Liver (tissue), 9 donors: ENCODE results near the gene RAB1A. TPM values are rescaled to one million over a fixed set of nuclear protein-coding genes. Genes with fewer than 3 reads are reported as not detected.

Experiments used
- DNase-seq: peaks from one replicate; pipeline ENCODE4 v3.0.0-alpha.2; 2017; ENCODE audit warnings: low spot score
- H3K27ac ChIP-seq, 2 donors: one replicate each; pipeline ENCODE4 v1.7.0; 2013; ENCODE audit warnings: inconsistent platforms in 2 of 2, low read length in 2 of 2, control low read depth in 1 of 2, low read depth in 1 of 2, mild to moderate bottlenecking in 1 of 2
- H3K27me3 ChIP-seq, 4 donors: one replicate each; pipeline versions ENCODE4 v1.6.1 to v1.7.0; 2013; ENCODE audit warnings: low read length in 3 of 4, inconsistent platforms in 1 of 4, mild to moderate bottlenecking in 1 of 4, moderate library complexity in 1 of 4; ENCODE audit not compliant: control insufficient read depth in 4 of 4, insufficient read depth in 4 of 4
- H3K36me3 ChIP-seq, 4 donors: one replicate each; pipeline versions ENCODE4 v1.6.1 to v1.7.0; 2013; ENCODE audit warnings: low read length in 3 of 4, mild to moderate bottlenecking in 3 of 4, low read depth in 1 of 4, moderate library complexity in 1 of 4; ENCODE audit not compliant: control insufficient read depth in 4 of 4, insufficient read depth in 3 of 4
- H3K4me1 ChIP-seq, 4 donors: one replicate each; pipeline versions ENCODE4 v1.6.1 to v1.7.0; 2013; ENCODE audit warnings: low read length in 3 of 4, mild to moderate bottlenecking in 3 of 4, moderate library complexity in 1 of 4; ENCODE audit not compliant: control insufficient read depth in 4 of 4, insufficient read depth in 4 of 4
- H3K4me3 ChIP-seq, 3 donors: one replicate each; pipeline versions ENCODE4 v1.6.1 to v1.7.0; 2013; ENCODE audit warnings: low read length in 3 of 3, control low read depth in 1 of 3, low read depth in 1 of 3, mild to moderate bottlenecking in 1 of 3
- H3K9ac ChIP-seq, 2 donors: one replicate each; pipeline ENCODE4 v1.7.0; 2013; ENCODE audit warnings: low read length in 2 of 2, mild to moderate bottlenecking in 2 of 2, moderate library complexity in 2 of 2, control low read depth in 1 of 2, low read depth in 1 of 2
- H3K9me3 ChIP-seq, 4 donors: one replicate each; pipeline versions ENCODE4 v1.6.1 to v1.7.0; 2013; ENCODE audit warnings: low read length in 3 of 4; ENCODE audit not compliant: control insufficient read depth in 4 of 4
- CTCF ChIP-seq: fragments of 150-350 bp; IDR thresholded peaks from 2 replicates; pipeline ENCODE4 v1.5.1; 2017; ENCODE audit warnings: improper control_type of control experiment, low read depth, low read length; ENCODE audit not compliant: missing input control
- EGR1 ChIP-seq, 2 donors: IDR thresholded peaks; 2 replicates each; pipeline ENCODE4 v1.6.1; 2016 to 2018; ENCODE audit warnings: antibody characterized with exemption in 2 of 2, low read depth in 2 of 2
- FOXA1 ChIP-seq: IDR thresholded peaks from 2 replicates; pipeline ENCODE4 v1.6.1; 2016; ENCODE audit warnings: antibody characterized with exemption
- FOXA2 ChIP-seq: IDR thresholded peaks from 2 replicates; pipeline ENCODE4 v1.6.1; 2016; ENCODE audit warnings: antibody characterized with exemption
- GABPA ChIP-seq, 2 donors: IDR thresholded peaks in 1 of 2; conservative IDR thresholded peaks in 1 of 2; 2 replicates each; pipeline ENCODE4 v1.6.1; 2016; ENCODE audit warnings: antibody characterized with exemption in 2 of 2, mild to moderate bottlenecking in 1 of 2, moderate library complexity in 1 of 2
- HNF4A ChIP-seq, 2 donors: conservative IDR thresholded peaks; 2 replicates each; pipeline ENCODE4 v1.6.1; 2016; ENCODE audit warnings: antibody characterized with exemption in 2 of 2, mild to moderate bottlenecking in 2 of 2
- HNF4G ChIP-seq: IDR thresholded peaks from 2 replicates; pipeline ENCODE4 v1.6.1; 2016; ENCODE audit warnings: antibody characterized with exemption
- JUND ChIP-seq, 2 donors: IDR thresholded peaks; 2 replicates each; pipeline ENCODE4 v1.6.1; 2016; ENCODE audit warnings: antibody characterized with exemption in 2 of 2
- MAX ChIP-seq: IDR thresholded peaks from 2 replicates; pipeline ENCODE4 v1.6.1; 2016; ENCODE audit warnings: antibody characterized with exemption
- NR2F2 ChIP-seq: IDR thresholded peaks from 2 replicates; pipeline ENCODE4 v1.6.1; 2016; ENCODE audit warnings: antibody characterized with exemption
- RAD21 ChIP-seq, 2 donors: IDR thresholded peaks; 2 replicates each; pipeline ENCODE4 v1.6.1; 2016; ENCODE audit warnings: antibody characterized with exemption in 2 of 2, mild to moderate bottlenecking in 2 of 2
- RXRA ChIP-seq, 2 donors: IDR thresholded peaks; 2 replicates each; pipeline ENCODE4 v1.6.1; 2017 to 2018; ENCODE audit warnings: antibody characterized with exemption in 2 of 2, mild to moderate bottlenecking in 1 of 2
- SP1 ChIP-seq: IDR thresholded peaks from 2 replicates; pipeline ENCODE4 v1.6.1; 2018; ENCODE audit warnings: antibody characterized with exemption, mild to moderate bottlenecking
- TAF1 ChIP-seq: conservative IDR thresholded peaks from 2 replicates; pipeline ENCODE4 v1.6.1; 2016; ENCODE audit warnings: antibody characterized with exemption, mild to moderate bottlenecking
- YY1 ChIP-seq: IDR thresholded peaks from 2 replicates; pipeline ENCODE4 v1.6.1; 2016; ENCODE audit warnings: antibody characterized with exemption, mild to moderate bottlenecking
- WGBS: extraction: QIAGEN DNeasy Blood & Tissue Kit; methylation state at CpG from one replicate; pipeline ENCODE4 v1.1.7; 2013; 5-methylcytosine and 5-hydroxymethylcytosine counted together
- polyA plus RNA-seq, 2 donors: library from polyadenylated mRNA; stranded (reverse) in 1 of 2; unstranded in 1 of 2; fragments of 200-250 nt in 1 of 2; fragments of >200 nt in 1 of 2; fragmentation: Nextera tagmentation in 1 of 2; extraction: Ambion mirVana in 1 of 2; gene quantifications; one replicate each; pipeline versions ENCODE4 v1.2.1 to v1.2.3, GENCODE V29; 2013 to 2015
- total RNA-seq, 2 donors: library from RNA; depleted of rRNA; stranded (reverse); fragments of >200 nt; gene quantifications; one replicate each; pipeline ENCODE4 v1.2.3, GENCODE V29; 2014
- TF ChIP-seq, protein P1 (sequence below): IDR thresholded peaks from 2 replicates; pipeline ENCODE4 v1.6.1; 2016; ENCODE audit warnings: antibody characterized with exemption, mild to moderate bottlenecking
- TF ChIP-seq, protein P2 (sequence below): IDR thresholded peaks from 2 replicates; pipeline ENCODE4 v1.6.1; 2016; ENCODE audit warnings: antibody characterized with exemption
- TF ChIP-seq, protein P3 (sequence below): IDR thresholded peaks from 2 replicates; pipeline ENCODE4 v1.6.1; 2016; ENCODE audit warnings: antibody characterized with exemption
- donor health status: healthy.
- donor health status: healthy.
- donor health status: healthy.
- donor health status: healthy.
- donor health status: healthy.

RAB1A gene
- total and polyA plus RNA-seq, 4 donors, result 52.8 to 89.7 (median 77.8) TPM

DNA sequence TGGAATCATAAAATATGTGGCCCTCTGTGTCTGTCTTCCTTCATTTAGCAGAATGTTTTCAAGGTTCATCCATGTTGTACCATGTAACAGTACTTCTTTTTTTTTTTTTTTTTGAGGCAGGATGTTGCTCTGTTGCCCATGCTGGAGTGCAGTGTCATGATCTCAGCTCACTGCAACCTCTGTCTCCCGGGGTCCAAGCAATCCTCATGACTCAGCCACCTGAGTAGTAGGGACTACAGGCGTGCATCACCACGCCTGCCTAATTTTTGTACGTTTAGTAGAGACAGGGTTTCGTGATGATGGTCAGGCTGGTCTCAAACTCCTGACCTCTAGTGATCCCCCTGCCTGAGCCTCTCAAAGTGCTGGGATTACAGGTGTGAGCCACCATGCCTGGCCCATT is 31.2 kb downstream of the RAB1A start:
- Histone ChIP-seq H3K9me3 (no peaks in the 10 kb centered on the region), H3K36me3 (peaks cover 6 to 55% (median 31%) of the 10 kb centered on the region in 4 donors), H3K4me1 (peaks cover 0 to 1% (median 0%) of the 10 kb centered on the region in 4 donors), H3K27me3 (no peaks in the 10 kb centered on the region), H3K9ac (no peak overlapping the region), H3K4me3 (no peak overlapping the region), H3K27ac (no peak overlapping the region)
- WGBS, result 83% methylated on average over 5 of the region's 5 CpGs
- DNase-seq, result no peak
- TF ChIP-seq FOXA2, result no peak
- no peak for TF ChIP-seq JUND (IDR thresholded peaks at IDR 0.05)
- no peak for TF ChIP-seq GABPA (IDR thresholded peaks at IDR 0.05 in 1 of 2, conservative IDR thresholded peaks at IDR 0.05 in 1 of 2)
- TF ChIP-seq EGR1 (IDR thresholded peaks at IDR 0.05; ENCODE audit: low read depth in 2 of 2), result no peak
- no peak for TF ChIP-seq FOXA1
- TF ChIP-seq HNF4A (conservative IDR thresholded peaks at IDR 0.05), result no peak
- no peak for TF ChIP-seq RAD21 (IDR thresholded peaks at IDR 0.05)
- TF ChIP-seq, protein P1, sequence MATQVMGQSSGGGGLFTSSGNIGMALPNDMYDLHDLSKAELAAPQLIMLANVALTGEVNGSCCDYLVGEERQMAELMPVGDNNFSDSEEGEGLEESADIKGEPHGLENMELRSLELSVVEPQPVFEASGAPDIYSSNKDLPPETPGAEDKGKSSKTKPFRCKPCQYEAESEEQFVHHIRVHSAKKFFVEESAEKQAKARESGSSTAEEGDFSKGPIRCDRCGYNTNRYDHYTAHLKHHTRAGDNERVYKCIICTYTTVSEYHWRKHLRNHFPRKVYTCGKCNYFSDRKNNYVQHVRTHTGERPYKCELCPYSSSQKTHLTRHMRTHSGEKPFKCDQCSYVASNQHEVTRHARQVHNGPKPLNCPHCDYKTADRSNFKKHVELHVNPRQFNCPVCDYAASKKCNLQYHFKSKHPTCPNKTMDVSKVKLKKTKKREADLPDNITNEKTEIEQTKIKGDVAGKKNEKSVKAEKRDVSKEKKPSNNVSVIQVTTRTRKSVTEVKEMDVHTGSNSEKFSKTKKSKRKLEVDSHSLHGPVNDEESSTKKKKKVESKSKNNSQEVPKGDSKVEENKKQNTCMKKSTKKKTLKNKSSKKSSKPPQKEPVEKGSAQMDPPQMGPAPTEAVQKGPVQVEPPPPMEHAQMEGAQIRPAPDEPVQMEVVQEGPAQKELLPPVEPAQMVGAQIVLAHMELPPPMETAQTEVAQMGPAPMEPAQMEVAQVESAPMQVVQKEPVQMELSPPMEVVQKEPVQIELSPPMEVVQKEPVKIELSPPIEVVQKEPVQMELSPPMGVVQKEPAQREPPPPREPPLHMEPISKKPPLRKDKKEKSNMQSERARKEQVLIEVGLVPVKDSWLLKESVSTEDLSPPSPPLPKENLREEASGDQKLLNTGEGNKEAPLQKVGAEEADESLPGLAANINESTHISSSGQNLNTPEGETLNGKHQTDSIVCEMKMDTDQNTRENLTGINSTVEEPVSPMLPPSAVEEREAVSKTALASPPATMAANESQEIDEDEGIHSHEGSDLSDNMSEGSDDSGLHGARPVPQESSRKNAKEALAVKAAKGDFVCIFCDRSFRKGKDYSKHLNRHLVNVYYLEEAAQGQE, result no peak

DNA sequence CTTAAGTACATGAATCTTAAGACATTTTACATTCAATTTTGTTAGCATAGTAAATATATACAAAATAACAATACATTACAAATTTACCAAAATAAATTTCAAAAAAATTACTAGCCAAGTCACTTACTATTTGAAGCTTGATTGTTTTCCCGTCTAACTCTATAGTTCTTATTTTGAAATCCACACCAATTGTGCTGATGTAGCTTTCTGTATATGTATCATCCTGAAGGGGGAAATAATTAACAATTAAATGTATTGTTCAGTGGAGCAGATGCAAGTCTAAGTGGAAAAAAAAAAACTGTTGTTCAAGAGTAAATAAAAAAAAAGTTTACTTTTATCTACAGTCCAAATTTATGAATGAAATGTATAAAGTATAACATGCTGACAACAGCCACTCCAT is 32.1 kb downstream of the RAB1A start:
- Histone ChIP-seq H3K27me3 (no peaks in the 10 kb centered on the region), H3K27ac (no peak overlapping the region), H3K36me3 (peaks cover 5 to 54% (median 26%) of the 10 kb centered on the region in 4 donors), H3K9ac (no peak overlapping the region), H3K9me3 (no peaks in the 10 kb centered on the region), H3K4me3 (no peak overlapping the region), H3K4me1 (peaks cover 0 to 1% (median 0%) of the 10 kb centered on the region in 4 donors)
- 65% methylated on average over 1 of the region's 1 CpG for WGBS
- TF ChIP-seq, protein P1, result no peak
- TF ChIP-seq RAD21 (IDR thresholded peaks at IDR 0.05) (no peak), HNF4G (no peak), CTCF (no peak), SP1 (no peak), EGR1 (IDR thresholded peaks at IDR 0.05; ENCODE audit: low read depth in 2 of 2) (no peak), HNF4A (conservative IDR thresholded peaks at IDR 0.05) (no peak), MAX (no peak), FOXA1 (no peak), FOXA2 (no peak), YY1 (no peak), TAF1 (no peak), GABPA (IDR thresholded peaks at IDR 0.05 in 1 of 2, conservative IDR thresholded peaks at IDR 0.05 in 1 of 2) (no peak), RXRA (IDR thresholded peaks at IDR 0.05) (no peak), JUND (IDR thresholded peaks at IDR 0.05) (no peak), NR2F2 (no peak)
- TF ChIP-seq, protein P2, sequence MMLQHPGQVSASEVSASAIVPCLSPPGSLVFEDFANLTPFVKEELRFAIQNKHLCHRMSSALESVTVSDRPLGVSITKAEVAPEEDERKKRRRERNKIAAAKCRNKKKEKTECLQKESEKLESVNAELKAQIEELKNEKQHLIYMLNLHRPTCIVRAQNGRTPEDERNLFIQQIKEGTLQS, result no peak
- TF ChIP-seq, protein P3, sequence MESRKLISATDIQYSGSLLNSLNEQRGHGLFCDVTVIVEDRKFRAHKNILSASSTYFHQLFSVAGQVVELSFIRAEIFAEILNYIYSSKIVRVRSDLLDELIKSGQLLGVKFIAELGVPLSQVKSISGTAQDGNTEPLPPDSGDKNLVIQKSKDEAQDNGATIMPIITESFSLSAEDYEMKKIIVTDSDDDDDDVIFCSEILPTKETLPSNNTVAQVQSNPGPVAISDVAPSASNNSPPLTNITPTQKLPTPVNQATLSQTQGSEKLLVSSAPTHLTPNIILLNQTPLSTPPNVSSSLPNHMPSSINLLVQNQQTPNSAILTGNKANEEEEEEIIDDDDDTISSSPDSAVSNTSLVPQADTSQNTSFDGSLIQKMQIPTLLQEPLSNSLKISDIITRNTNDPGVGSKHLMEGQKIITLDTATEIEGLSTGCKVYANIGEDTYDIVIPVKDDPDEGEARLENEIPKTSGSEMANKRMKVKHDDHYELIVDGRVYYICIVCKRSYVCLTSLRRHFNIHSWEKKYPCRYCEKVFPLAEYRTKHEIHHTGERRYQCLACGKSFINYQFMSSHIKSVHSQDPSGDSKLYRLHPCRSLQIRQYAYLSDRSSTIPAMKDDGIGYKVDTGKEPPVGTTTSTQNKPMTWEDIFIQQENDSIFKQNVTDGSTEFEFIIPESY, result no peak
- DNase-seq, result no peak
